GM12872 (cell line): ENCODE data around the gene LTA4H.

Experiments
- CTCF ChIP-seq: IDR thresholded peaks from 3 replicates; pipeline ENCODE4 v1.5.1; 2011; ENCODE audit warnings: low read depth, mild to moderate bottlenecking, low read length, moderate library complexity; ENCODE audit not compliant: insufficient read depth

The LTA4H gene

GRCh38 chr12:95970905-95971304, 64.5 kb downstream of the LTA4H start:
- TF ChIP-seq CTCF, result no peak

GRCh38 chr12:95967301-95967700, 68.1 kb downstream of the LTA4H start:
- TF ChIP-seq CTCF, result no peak

- TF ChIP-seq CTCF, result no peak
Measured at GRCh38 chr12:95966287-95966870, 69.0 kb downstream of the LTA4H start.

GRCh38 chr12:95963096-95963495, 72.3 kb downstream of the LTA4H start:
- TF ChIP-seq CTCF, result peak; percentile 39; the same call in 2 of the 3 replicates

- no peak for TF ChIP-seq CTCF
Measured at GRCh38 chr12:95962222-95962621, 73.2 kb downstream of the LTA4H start.

GRCh38 chr12:95960241-95960640, 75.1 kb downstream of the LTA4H start:
- no peak for TF ChIP-seq CTCF

GRCh38 chr12:95959107-95959506, 76.3 kb downstream of the LTA4H start:
- TF ChIP-seq CTCF, result 0 out of 3 replicates have a peak, but pooled peaks have one; percentile 12
